GM23338 (cell line): Measurements from ENCODE around the gene SEMA6B.

Experiments used
- CTCF ChIP-seq, 2 experiments: fragments of 200-600 bp in 1 of 2; sonication (generic) in 1 of 2; conservative IDR thresholded peaks; 2 replicates each; pipeline versions ENCODE4 v1.5.1 to v1.6.1; 2016 to 2017; ENCODE audit warnings: antibody characterized with exemption in 2 of 2, low read depth in 2 of 2, mild to moderate bottlenecking in 2 of 2, moderate library complexity in 1 of 2
- JUNB ChIP-seq: IDR thresholded peaks from one replicate; pipeline ENCODE4 v1.6.1; 2016; ENCODE audit warnings: antibody characterized with exemption; ENCODE audit not compliant: unreplicated experiment

- no peak for TF ChIP-seq CTCF (conservative IDR thresholded peaks at IDR 0.05; ENCODE audit: low read depth in 2 of 2)
- no peak for TF ChIP-seq JUNB
Measured at GRCh38 chr19:4554717-4555116, 4.8 kb downstream of the SEMA6B start.
